Activated T-helper 17 cell treated with anti-CD3 and anti-CD28 coated beads, Interleukin-2, amount 50 U/mL, for 72 hours (primary cell): ENCODE measurements around the gene ADAMTS6. TPM values are rescaled to one million over a fixed set of nuclear protein-coding genes. Genes with fewer than 3 reads are reported as not detected.
A peak's percentile ranks its signal among the peaks of the same experiment; 100 is the strongest.

ENCODE experiments used
- ATAC-seq: fragments of 150-1000 bp; cut with Tn5 transposase; replicated peaks from 2 replicates; pipeline ENCODE4 v1.10.0; 2021; ENCODE audit warnings: mild to moderate bottlenecking, moderate library complexity
- H3K27ac Mint-ChIP-seq: one replicate; pipeline ENCODE4 v1.8.0; 2022; ENCODE audit warnings: mixed read lengths
- H3K27me3 Mint-ChIP-seq: one replicate; pipeline ENCODE4 v1.8.0; 2022; ENCODE audit warnings: mixed read lengths
- H3K36me3 Mint-ChIP-seq: one replicate; pipeline ENCODE4 v1.8.0; 2022; ENCODE audit warnings: low read depth, mild to moderate bottlenecking, mixed read lengths
- H3K4me1 Mint-ChIP-seq: one replicate; pipeline ENCODE4 v1.8.0; 2022; ENCODE audit warnings: mixed read lengths
- H3K4me3 Mint-ChIP-seq: one replicate; pipeline ENCODE4 v1.8.0; 2022; ENCODE audit warnings: mild to moderate bottlenecking, mixed read lengths
- H3K9me3 Mint-ChIP-seq: one replicate; pipeline ENCODE4 v1.8.0; 2022; ENCODE audit warnings: mixed read lengths
- total RNA-seq, 2 donors: library from RNA; stranded (reverse); gene quantifications; one replicate each; pipeline ENCODE4 v1.2.3, GENCODE V29; 2022

Gene ADAMTS6
- total RNA-seq, 2 donors from 2014 or later = 1.2 to 1.4 TPM

GRCh38 chr5:65481171-65481581 lies 544 bp downstream of the ADAMTS6 start:
- no peak overlapping the region for H3K4me3 Mint-ChIP-seq
- peaks cover 7% of the 10 kb centered on the region for H3K4me1 Mint-ChIP-seq
- H3K27me3 Mint-ChIP-seq = peaks cover 3% of the 10 kb centered on the region
- no peaks in the 10 kb centered on the region for H3K36me3 Mint-ChIP-seq
- peak overlapping the region; percentile 70 for H3K27ac Mint-ChIP-seq
- H3K9me3 Mint-ChIP-seq = no peaks in the 10 kb centered on the region
- ATAC-seq = peak; percentile 16

GRCh38 chr5:65480306-65480865 lies 1.3 kb downstream of the ADAMTS6 start:
- no peak for ATAC-seq
- no peaks in the 10 kb centered on the region for H3K9me3 Mint-ChIP-seq
- H3K36me3 Mint-ChIP-seq = no peaks in the 10 kb centered on the region
- H3K27me3 Mint-ChIP-seq = peaks cover 3% of the 10 kb centered on the region
- no peak overlapping the region for H3K27ac Mint-ChIP-seq
- H3K4me3 Mint-ChIP-seq = no peak overlapping the region
- H3K4me1 Mint-ChIP-seq = peaks cover 7% of the 10 kb centered on the region

GRCh38 chr5:65479527-65479926 lies 2.2 kb downstream of the ADAMTS6 start:
- ATAC-seq = no peak
- no peak overlapping the region for H3K4me3 Mint-ChIP-seq

GRCh38 chr5:65478336-65478735 lies 3.4 kb downstream of the ADAMTS6 start:
- no peak for ATAC-seq
- Mint-ChIP-seq H3K4me3 (no peak overlapping the region), H3K27ac (no peak overlapping the region), H3K27me3 (peaks cover 3% of the 10 kb centered on the region), H3K9me3 (no peaks in the 10 kb centered on the region), H3K36me3 (no peaks in the 10 kb centered on the region), H3K4me1 (peaks cover 5% of the 10 kb centered on the region)

More at GRCh38 chr5:65479527-65479926, 2.2 kb downstream of the ADAMTS6 start:
- Mint-ChIP-seq H3K27ac (no peak overlapping the region), H3K36me3 (no peaks in the 10 kb centered on the region), H3K9me3 (no peaks in the 10 kb centered on the region), H3K4me1 (peaks cover 7% of the 10 kb centered on the region), H3K27me3 (peaks cover 3% of the 10 kb centered on the region)

- peaks cover 3% of the 10 kb centered on the region for H3K27me3 Mint-ChIP-seq
- ATAC-seq = no peak
- H3K4me3 Mint-ChIP-seq = no peak overlapping the region
- H3K36me3 Mint-ChIP-seq = no peaks in the 10 kb centered on the region
- H3K4me1 Mint-ChIP-seq = no peaks in the 10 kb centered on the region
- H3K9me3 Mint-ChIP-seq = no peaks in the 10 kb centered on the region
- H3K27ac Mint-ChIP-seq = no peak overlapping the region
Measured at GRCh38 chr5:65475895-65476294, 5.8 kb downstream of the ADAMTS6 start.

- H3K9me3 Mint-ChIP-seq = no peaks in the 10 kb centered on the region
- H3K4me1 Mint-ChIP-seq = no peaks in the 10 kb centered on the region
- no peak overlapping the region for H3K4me3 Mint-ChIP-seq
- ATAC-seq = no peak
- no peak overlapping the region for H3K27ac Mint-ChIP-seq
- H3K36me3 Mint-ChIP-seq = no peaks in the 10 kb centered on the region
- peaks cover 3% of the 10 kb centered on the region for H3K27me3 Mint-ChIP-seq
Measured at GRCh38 chr5:65475336-65475735, 6.4 kb downstream of the ADAMTS6 start.

- H3K4me3 Mint-ChIP-seq = no peak overlapping the region
- peaks cover 3% of the 10 kb centered on the region for H3K27me3 Mint-ChIP-seq
- no peaks in the 10 kb centered on the region for H3K4me1 Mint-ChIP-seq
- H3K36me3 Mint-ChIP-seq = no peaks in the 10 kb centered on the region
- H3K27ac Mint-ChIP-seq = no peak overlapping the region
- ATAC-seq = no peak
- no peaks in the 10 kb centered on the region for H3K9me3 Mint-ChIP-seq
Measured at GRCh38 chr5:65474130-65474711, 7.5 kb downstream of the ADAMTS6 start.

- no peak for ATAC-seq
- no peaks in the 10 kb centered on the region for H3K27me3 Mint-ChIP-seq
- no peaks in the 10 kb centered on the region for H3K9me3 Mint-ChIP-seq
- H3K4me3 Mint-ChIP-seq = no peak overlapping the region
- H3K27ac Mint-ChIP-seq = no peak overlapping the region
- no peaks in the 10 kb centered on the region for H3K4me1 Mint-ChIP-seq
- no peaks in the 10 kb centered on the region for H3K36me3 Mint-ChIP-seq
Measured at GRCh38 chr5:65468633-65469032, 13.1 kb downstream of the ADAMTS6 start.

- H3K27me3 Mint-ChIP-seq = peaks cover 5% of the 10 kb centered on the region
- no peak for ATAC-seq
- H3K36me3 Mint-ChIP-seq = no peaks in the 10 kb centered on the region
- H3K27ac Mint-ChIP-seq = no peak overlapping the region
- H3K9me3 Mint-ChIP-seq = no peaks in the 10 kb centered on the region
- no peaks in the 10 kb centered on the region for H3K4me1 Mint-ChIP-seq
- H3K4me3 Mint-ChIP-seq = no peak overlapping the region
Measured at GRCh38 chr5:65462139-65462705, 19.5 kb downstream of the ADAMTS6 start.

- no peaks in the 10 kb centered on the region for H3K36me3 Mint-ChIP-seq
- no peak overlapping the region for H3K4me3 Mint-ChIP-seq
- H3K4me1 Mint-ChIP-seq = no peaks in the 10 kb centered on the region
- peaks cover 5% of the 10 kb centered on the region for H3K27me3 Mint-ChIP-seq
- H3K9me3 Mint-ChIP-seq = no peaks in the 10 kb centered on the region
- no peak overlapping the region for H3K27ac Mint-ChIP-seq
- no peak for ATAC-seq
Measured at GRCh38 chr5:65461490-65461889, 20.2 kb downstream of the ADAMTS6 start.

- ATAC-seq = no peak
- no peak overlapping the region for H3K27ac Mint-ChIP-seq
- H3K4me1 Mint-ChIP-seq = no peaks in the 10 kb centered on the region
Measured at GRCh38 chr5:65459995-65460394, 21.7 kb downstream of the ADAMTS6 start.

GRCh38 chr5:65455064-65455463 lies 26.7 kb downstream of the ADAMTS6 start:
- Mint-ChIP-seq H3K4me1 (no peaks in the 10 kb centered on the region), H3K27me3 (peaks cover 5% of the 10 kb centered on the region), H3K9me3 (no peaks in the 10 kb centered on the region), H3K36me3 (no peaks in the 10 kb centered on the region), H3K27ac (no peak overlapping the region), H3K4me3 (no peak overlapping the region)
- ATAC-seq = no peak

More at GRCh38 chr5:65459995-65460394, 21.7 kb downstream of the ADAMTS6 start:
- no peaks in the 10 kb centered on the region for H3K9me3 Mint-ChIP-seq
- H3K36me3 Mint-ChIP-seq = no peaks in the 10 kb centered on the region
- peaks cover 5% of the 10 kb centered on the region for H3K27me3 Mint-ChIP-seq
- no peak overlapping the region for H3K4me3 Mint-ChIP-seq

- no peaks in the 10 kb centered on the region for H3K4me1 Mint-ChIP-seq
- no peaks in the 10 kb centered on the region for H3K9me3 Mint-ChIP-seq
- H3K27me3 Mint-ChIP-seq = no peaks in the 10 kb centered on the region
- no peaks in the 10 kb centered on the region for H3K36me3 Mint-ChIP-seq
- no peak overlapping the region for H3K27ac Mint-ChIP-seq
- no peak overlapping the region for H3K4me3 Mint-ChIP-seq
- ATAC-seq = no peak
Measured at GRCh38 chr5:65451436-65451835, 30.3 kb downstream of the ADAMTS6 start.

GRCh38 chr5:65446682-65447081 lies 35.0 kb downstream of the ADAMTS6 start:
- H3K9me3 Mint-ChIP-seq = no peaks in the 10 kb centered on the region
- H3K4me1 Mint-ChIP-seq = no peaks in the 10 kb centered on the region
- H3K27me3 Mint-ChIP-seq = no peaks in the 10 kb centered on the region
- no peak for ATAC-seq
- H3K36me3 Mint-ChIP-seq = no peaks in the 10 kb centered on the region
- H3K4me3 Mint-ChIP-seq = no peak overlapping the region
- H3K27ac Mint-ChIP-seq = no peak overlapping the region

- no peak for ATAC-seq
- no peaks in the 10 kb centered on the region for H3K4me1 Mint-ChIP-seq
- no peak overlapping the region for H3K4me3 Mint-ChIP-seq
- no peaks in the 10 kb centered on the region for H3K9me3 Mint-ChIP-seq
- no peaks in the 10 kb centered on the region for H3K27me3 Mint-ChIP-seq
- no peak overlapping the region for H3K27ac Mint-ChIP-seq
- H3K36me3 Mint-ChIP-seq = no peaks in the 10 kb centered on the region
Measured at GRCh38 chr5:65441800-65442199, 39.9 kb downstream of the ADAMTS6 start.
